Upper lobe of right lung (tissue), 1 donor: ENCODE data around the gene CNTNAP5. TPM values are rescaled to one million over a fixed set of nuclear protein-coding genes. Genes with fewer than 3 reads are reported as not detected.

ENCODE experiments used
- ATAC-seq: fragments of 200-7000 bp; cut with Tn5 transposase; one replicate; pipeline ENCODE4 v1.9.1; 2020; ENCODE audit warnings: mild to moderate bottlenecking, moderate library complexity
- DNase-seq: peaks from one replicate; pipeline ENCODE4 v3.0.0-alpha.2; 2020
- H3K27ac ChIP-seq: fragments of 200-600 bp; one replicate; pipeline ENCODE4 v1.8.0; 2022
- H3K27me3 ChIP-seq: fragments of 200-600 bp; one replicate; pipeline ENCODE4 v1.8.0; 2022; ENCODE audit warnings: mild to moderate bottlenecking
- H3K36me3 ChIP-seq: fragments of 200-600 bp; one replicate; pipeline ENCODE4 v1.8.0; 2022
- H3K4me1 ChIP-seq: fragments of 200-600 bp; one replicate; pipeline ENCODE4 v1.8.0; 2022
- H3K4me3 ChIP-seq: fragments of 200-600 bp; one replicate; pipeline ENCODE4 v1.8.0; 2022; ENCODE audit warnings: mild to moderate bottlenecking
- H3K9me3 ChIP-seq: fragments of 200-600 bp; one replicate; pipeline ENCODE4 v1.8.0; 2022
- intact Hi-C: fragments of 100-400 bp; cut with DNase I; formaldehyde crosslinking; loops from one replicate; pipeline ENCODE4 v1.11.0; 2022
- total RNA-seq: library from RNA; stranded (reverse); fragmentation: NEBNext Ultra II Directional; extraction: Animal tissue kit (Norgen Biotek cat#: 25700); gene quantifications from one replicate; pipeline ENCODE4 v1.2.1, GENCODE V29; 2021
- TF ChIP-seq, protein P1 (sequence below): fragments of 200-600 bp; IDR thresholded peaks from one replicate; pipeline ENCODE4 v1.8.0; 2022; ENCODE audit warnings: antibody characterized with exemption
- donor health status: DM: no; HTN: yes; CAD: no; lungs with severe emphysema.

CNTNAP5 gene
- total RNA-seq, 1 donor from 2014 or later, result not detected

DNA sequence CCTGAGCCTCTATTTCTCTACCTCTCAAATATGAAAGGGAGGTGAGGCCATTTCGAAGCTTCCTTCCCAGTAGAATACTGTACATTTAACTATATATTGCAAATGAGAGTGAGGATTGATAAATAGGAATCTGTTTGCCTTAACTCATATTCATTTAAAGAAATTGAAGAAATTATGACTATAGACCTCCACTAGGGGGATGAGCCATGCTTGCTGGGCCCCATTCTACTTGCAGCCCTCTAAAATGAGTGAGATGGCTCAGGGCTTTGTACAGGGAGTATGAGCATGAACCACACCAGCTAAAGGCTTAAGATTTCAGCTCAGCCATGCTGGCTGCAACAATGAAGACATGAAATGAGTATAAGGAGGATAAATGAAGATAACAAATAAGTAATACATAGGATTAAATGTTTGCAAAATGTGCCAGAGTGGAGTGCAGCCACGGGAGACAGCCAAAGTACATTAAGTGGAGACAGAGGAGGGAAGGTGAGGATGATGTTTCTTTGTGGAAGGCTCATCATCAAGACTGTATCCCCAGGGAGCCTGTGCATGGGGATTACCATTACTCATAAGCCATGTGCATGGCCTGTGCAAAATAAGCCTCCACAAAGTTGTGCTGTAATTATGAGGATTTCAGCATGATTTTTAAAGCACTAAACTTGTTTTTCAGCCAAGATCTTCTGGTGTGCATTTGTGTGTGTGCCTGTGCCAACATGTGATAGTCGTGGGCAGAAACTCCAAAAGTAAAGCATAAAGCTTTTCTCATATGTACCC is 300.8 kb downstream of the CNTNAP5 start:
- Histone ChIP-seq H3K4me3 (no peak overlapping the region), H3K9me3 (no peaks in the 10 kb centered on the region), H3K36me3 (no peaks in the 10 kb centered on the region), H3K27me3 (no peaks in the 10 kb centered on the region), H3K27ac (no peak overlapping the region), H3K4me1 (no peaks in the 10 kb centered on the region)
- no peak for DNase-seq
- ATAC-seq, result no peak
- intact Hi-C loops, result no loop called here
- TF ChIP-seq, protein P1, sequence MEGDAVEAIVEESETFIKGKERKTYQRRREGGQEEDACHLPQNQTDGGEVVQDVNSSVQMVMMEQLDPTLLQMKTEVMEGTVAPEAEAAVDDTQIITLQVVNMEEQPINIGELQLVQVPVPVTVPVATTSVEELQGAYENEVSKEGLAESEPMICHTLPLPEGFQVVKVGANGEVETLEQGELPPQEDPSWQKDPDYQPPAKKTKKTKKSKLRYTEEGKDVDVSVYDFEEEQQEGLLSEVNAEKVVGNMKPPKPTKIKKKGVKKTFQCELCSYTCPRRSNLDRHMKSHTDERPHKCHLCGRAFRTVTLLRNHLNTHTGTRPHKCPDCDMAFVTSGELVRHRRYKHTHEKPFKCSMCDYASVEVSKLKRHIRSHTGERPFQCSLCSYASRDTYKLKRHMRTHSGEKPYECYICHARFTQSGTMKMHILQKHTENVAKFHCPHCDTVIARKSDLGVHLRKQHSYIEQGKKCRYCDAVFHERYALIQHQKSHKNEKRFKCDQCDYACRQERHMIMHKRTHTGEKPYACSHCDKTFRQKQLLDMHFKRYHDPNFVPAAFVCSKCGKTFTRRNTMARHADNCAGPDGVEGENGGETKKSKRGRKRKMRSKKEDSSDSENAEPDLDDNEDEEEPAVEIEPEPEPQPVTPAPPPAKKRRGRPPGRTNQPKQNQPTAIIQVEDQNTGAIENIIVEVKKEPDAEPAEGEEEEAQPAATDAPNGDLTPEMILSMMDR, result no peak

DNA sequence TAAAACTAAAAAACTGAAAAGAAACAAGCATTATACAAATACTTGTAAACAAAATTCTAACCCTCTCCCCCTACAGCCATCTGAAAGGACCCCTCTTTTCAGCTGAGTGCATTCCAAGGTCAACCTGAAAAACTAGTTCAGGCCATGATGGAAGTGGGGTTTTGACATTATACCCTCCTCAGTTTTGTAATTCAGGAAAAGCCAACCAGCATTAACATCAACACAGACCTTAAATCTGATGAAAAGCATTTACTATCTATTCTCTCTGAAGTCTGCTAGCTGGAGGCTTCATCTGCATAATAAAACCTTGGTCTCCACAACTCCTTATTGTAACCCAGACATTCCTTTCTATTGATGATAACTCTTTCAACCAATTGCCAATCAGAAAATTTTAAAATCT is 302.2 kb downstream of the CNTNAP5 start:
- Histone ChIP-seq H3K9me3 (no peaks in the 10 kb centered on the region), H3K27ac (no peak overlapping the region), H3K27me3 (no peaks in the 10 kb centered on the region), H3K36me3 (no peaks in the 10 kb centered on the region), H3K4me1 (no peaks in the 10 kb centered on the region), H3K4me3 (no peak overlapping the region)
- intact Hi-C loops, result no loop called here
- no peak for DNase-seq
- no peak for ATAC-seq
- TF ChIP-seq, protein P1, result no peak

DNA sequence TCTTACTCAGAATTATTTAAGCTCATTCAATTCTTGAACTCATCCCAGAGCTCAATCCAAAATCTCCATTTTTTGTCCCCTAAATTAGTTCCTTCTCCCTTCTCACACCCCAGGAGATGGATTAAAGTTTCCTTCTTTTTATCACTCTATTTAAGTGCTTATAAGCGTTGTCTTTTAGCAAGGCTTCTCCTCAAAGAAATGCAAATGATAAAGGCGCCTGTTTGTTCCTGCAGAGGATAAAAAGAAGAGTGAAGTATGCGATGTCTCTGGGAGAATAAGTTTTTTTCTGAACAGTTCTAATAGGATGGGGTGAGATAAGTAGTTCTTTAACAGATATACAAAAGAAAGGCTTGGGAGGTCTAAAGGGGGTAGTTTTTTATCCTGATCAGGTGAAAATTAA is 303.3 kb downstream of the CNTNAP5 start:
- TF ChIP-seq, protein P1, result no peak
- no peak overlapping the region for H3K4me3 ChIP-seq

DNA sequence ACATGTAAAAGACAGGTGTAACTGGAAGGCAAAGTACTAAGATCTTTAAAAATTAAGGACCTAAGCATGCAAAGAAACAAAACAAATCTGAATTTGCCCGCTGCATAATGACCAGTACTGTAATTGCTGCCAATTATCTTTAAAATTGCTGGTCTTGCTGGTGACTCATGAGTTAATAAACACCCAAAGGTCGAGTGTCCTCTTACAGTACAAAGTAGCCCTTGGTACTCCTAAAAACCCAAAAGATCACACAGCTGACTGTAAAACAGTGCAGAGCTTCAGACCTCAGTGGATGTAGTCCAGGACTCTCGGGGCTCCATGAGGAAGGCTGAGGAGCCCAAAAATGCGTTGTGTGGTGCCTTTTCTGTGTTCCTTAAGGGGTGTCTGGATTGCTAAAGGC is 308.7 kb downstream of the CNTNAP5 start:
- no peaks in the 10 kb centered on the region for H3K36me3 ChIP-seq
- TF ChIP-seq, protein P1, result no peak
- H3K4me1 ChIP-seq, result no peaks in the 10 kb centered on the region
- no peak overlapping the region for H3K27ac ChIP-seq
- no peak overlapping the region for H3K4me3 ChIP-seq
- H3K9me3 ChIP-seq, result no peaks in the 10 kb centered on the region
- intact Hi-C loops, result no loop called here
- no peaks in the 10 kb centered on the region for H3K27me3 ChIP-seq
- ATAC-seq, result no peak
- DNase-seq, result no peak

More for the DNA sequence above, 303.3 kb downstream of the CNTNAP5 start:
- ATAC-seq (no peak), DNase-seq (no peak)
- Histone ChIP-seq H3K27me3 (no peaks in the 10 kb centered on the region), H3K27ac (no peak overlapping the region), H3K36me3 (no peaks in the 10 kb centered on the region), H3K4me1 (no peaks in the 10 kb centered on the region), H3K9me3 (no peaks in the 10 kb centered on the region)
- intact Hi-C loops, result no loop called here

DNA sequence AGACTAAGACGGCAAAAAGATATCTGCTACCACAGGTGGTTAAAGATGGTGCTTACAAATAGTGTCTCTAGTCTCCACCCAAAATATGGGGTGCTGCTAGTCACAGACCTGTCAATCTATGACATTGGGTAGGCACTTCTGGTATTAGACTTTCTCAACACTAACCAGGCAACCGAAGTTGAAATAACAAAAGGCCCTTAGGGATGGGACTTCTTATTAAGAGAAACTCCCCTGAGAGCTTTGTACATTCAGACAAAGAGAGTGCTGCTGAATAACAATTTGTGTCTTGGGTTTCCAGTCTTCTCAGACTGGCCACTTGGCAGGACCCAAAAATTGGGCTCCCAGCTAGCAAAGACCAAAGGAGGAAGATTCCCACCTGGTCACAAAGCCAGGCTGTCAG is 310.0 kb downstream of the CNTNAP5 start:
- intact Hi-C loops, result no loop called here
- ATAC-seq, result no peak
- TF ChIP-seq, protein P1, result no peak

More for the DNA sequence above, 310.0 kb downstream of the CNTNAP5 start:
- Histone ChIP-seq H3K4me1 (no peaks in the 10 kb centered on the region), H3K27me3 (no peaks in the 10 kb centered on the region), H3K36me3 (no peaks in the 10 kb centered on the region), H3K4me3 (no peak overlapping the region), H3K9me3 (no peaks in the 10 kb centered on the region), H3K27ac (no peak overlapping the region)
- DNase-seq, result no peak
